HAP-1 (cell line): Measurements from ENCODE around the gene LCE5A.
A peak's percentile ranks its signal among the peaks of the same experiment; 100 is the strongest.
"Not testable (repeated sequence)": the region's sequence is repeated elsewhere in the genome, so short reads cannot be mapped to it uniquely, and the experiment has no call there.

ENCODE experiments used
- DNase-seq, 2 experiments: peaks; one replicate each; pipeline ENCODE4 v3.0.0-alpha.2; 2016 to 2020; ENCODE audit warnings: low spot score in 2 of 2
- H3K27me3 ChIP-seq: fragments of 250-450 bp; sonication (Bioruptor Pico); 2 replicates; pipeline ENCODE4 v1.5.1; 2020; ENCODE audit warnings: low read depth, mild to moderate bottlenecking, moderate library complexity
- H3K36me3 ChIP-seq: fragments of 250-450 bp; sonication (Bioruptor Pico); replicated peaks from 2 replicates; pipeline ENCODE4 v1.5.1; 2020; ENCODE audit warnings: mild to moderate bottlenecking
- H3K4me1 ChIP-seq: fragments of 250-450 bp; sonication (Bioruptor Pico); 2 replicates; pipeline ENCODE4 v1.5.1; 2020; ENCODE audit warnings: mild to moderate bottlenecking
- H3K4me3 ChIP-seq: fragments of 250-450 bp; sonication (Bioruptor Pico); 2 replicates; pipeline ENCODE4 v1.5.1; 2020; ENCODE audit warnings: mild to moderate bottlenecking, moderate library complexity
- H3K9me3 ChIP-seq: fragments of 250-450 bp; sonication (Bioruptor Pico); 2 replicates; pipeline ENCODE4 v1.5.1; 2020; ENCODE audit warnings: mild to moderate bottlenecking, moderate library complexity
- in situ Hi-C: fragments of 300-500 bp; cut with MboI; formaldehyde crosslinking; loops from 3 replicates; pipeline ENCODE4 v1.14.3; 2020; ENCODE audit warnings: low sequenced_read_pairs, inconsistent platforms, mixed read lengths

Gene LCE5A, protein sequence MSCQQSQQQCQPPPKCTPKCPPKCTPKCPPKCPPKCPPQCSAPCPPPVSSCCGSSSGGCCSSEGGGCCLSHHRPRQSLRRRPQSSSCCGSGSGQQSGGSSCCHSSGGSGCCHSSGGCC

DNA sequence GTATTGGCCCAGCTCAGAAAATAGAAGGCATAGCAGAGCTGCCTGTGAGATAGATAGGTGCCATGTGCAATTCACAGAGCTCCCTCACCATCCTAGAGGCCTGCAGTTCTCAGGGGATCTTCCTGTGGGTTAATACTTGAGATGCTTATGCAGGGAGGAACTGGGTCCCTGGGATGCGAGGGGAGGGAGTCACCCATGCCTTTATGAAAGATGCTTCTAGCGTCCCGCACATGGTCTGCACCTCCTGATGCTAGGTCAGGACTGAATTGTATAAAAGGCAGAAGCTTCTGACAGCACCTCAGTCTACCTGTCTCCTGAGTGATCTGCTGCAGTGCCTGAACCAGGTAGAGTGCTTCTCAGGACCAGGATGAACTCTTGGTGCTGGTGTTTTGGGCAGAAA lies at the start of gene LCE5A:
LCE5A (plus strand) TSS at position 301 of the 400 bp plus-strand sequence. CDS start 732 bp downstream, outside the sequence.
- in situ Hi-C loops = no loop called here
- H3K9me3 ChIP-seq = no peaks in the 10 kb centered on the region
- no peaks in the 10 kb centered on the region for H3K36me3 ChIP-seq
- H3K4me3 ChIP-seq = no peak within 1 kb of the TSS
- no peak for DNase-seq
- H3K4me1 ChIP-seq = no peaks in the 10 kb centered on the region
- H3K27me3 ChIP-seq = peaks cover 4% of the 10 kb centered on the region; the same call in 1 of the 2 replicates

DNA sequence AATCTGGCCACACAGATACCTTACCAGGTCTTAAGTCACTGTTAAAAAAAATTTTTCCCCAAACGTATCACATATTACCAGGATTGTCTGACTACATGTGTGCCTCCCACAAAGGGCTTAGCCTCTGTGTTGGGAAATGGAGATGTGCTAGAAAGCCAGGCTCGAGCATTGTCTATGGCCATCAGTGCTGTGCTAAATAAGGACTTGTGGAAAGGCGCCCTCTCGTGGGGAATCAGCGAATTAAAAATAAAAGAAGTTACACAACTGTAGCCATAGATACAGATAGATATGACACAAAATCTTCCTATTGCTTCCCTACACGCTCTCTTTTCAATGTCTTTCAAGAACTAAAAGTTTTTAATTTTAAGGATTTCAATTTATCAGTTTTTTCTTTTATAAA lies 49.1 kb upstream of the LCE5A start:
- H3K4me1 ChIP-seq = no peaks in the 10 kb centered on the region
- in situ Hi-C loops = no loop called here
- no peaks in the 10 kb centered on the region for H3K36me3 ChIP-seq
- H3K4me3 ChIP-seq = no peak overlapping the region
- no peaks in the 10 kb centered on the region for H3K27me3 ChIP-seq
- peak; percentile 39 to 79 for DNase-seq
- no peaks in the 10 kb centered on the region for H3K9me3 ChIP-seq

DNA sequence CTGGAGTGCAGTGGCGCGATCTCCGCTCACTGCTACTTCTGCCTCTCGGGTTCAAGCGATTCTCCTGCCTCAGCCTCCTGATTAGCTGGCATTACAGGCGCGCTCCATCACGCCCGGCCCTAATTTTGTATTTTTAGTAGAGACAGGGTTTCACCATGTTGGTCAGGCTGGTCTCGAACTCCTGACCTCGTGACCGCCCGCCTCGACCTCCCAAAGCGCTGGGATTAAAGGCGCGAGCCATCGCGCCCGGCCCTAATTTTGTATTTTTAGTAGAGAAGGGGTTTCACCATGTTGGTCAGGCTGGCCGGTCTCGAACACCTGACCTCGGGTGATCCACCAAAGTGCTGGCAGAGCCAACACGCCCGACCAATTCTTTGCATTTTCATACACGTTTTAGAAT lies 48.0 kb upstream of the LCE5A start:
- Histone ChIP-seq H3K9me3 (no peaks in the 10 kb centered on the region), H3K4me1 (no peaks in the 10 kb centered on the region), H3K4me3 (no peak overlapping the region), H3K27me3 (no peaks in the 10 kb centered on the region), H3K36me3 (no peaks in the 10 kb centered on the region)
- DNase-seq = no peak
- in situ Hi-C loops = no loop called here

DNA sequence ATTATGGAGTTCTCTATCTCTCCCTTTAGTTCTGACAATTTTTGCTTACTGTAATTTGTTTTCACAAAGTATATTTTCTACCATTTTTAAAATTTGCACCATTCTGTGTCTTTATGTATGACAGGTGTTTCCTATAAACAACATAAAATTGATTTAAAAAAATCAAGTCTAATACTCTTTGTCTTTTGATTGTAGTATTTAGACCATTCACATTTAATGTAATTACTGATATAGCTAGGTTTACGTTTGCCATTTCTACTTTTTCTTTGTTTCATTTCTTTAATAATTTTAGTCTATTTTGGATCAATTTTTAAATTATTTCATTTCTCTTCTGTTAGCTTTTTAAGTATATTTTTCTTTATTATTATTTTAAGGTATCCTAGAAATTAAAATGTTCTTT lies 44.4 kb upstream of the LCE5A start:
- in situ Hi-C loops = no loop called here

DNA sequence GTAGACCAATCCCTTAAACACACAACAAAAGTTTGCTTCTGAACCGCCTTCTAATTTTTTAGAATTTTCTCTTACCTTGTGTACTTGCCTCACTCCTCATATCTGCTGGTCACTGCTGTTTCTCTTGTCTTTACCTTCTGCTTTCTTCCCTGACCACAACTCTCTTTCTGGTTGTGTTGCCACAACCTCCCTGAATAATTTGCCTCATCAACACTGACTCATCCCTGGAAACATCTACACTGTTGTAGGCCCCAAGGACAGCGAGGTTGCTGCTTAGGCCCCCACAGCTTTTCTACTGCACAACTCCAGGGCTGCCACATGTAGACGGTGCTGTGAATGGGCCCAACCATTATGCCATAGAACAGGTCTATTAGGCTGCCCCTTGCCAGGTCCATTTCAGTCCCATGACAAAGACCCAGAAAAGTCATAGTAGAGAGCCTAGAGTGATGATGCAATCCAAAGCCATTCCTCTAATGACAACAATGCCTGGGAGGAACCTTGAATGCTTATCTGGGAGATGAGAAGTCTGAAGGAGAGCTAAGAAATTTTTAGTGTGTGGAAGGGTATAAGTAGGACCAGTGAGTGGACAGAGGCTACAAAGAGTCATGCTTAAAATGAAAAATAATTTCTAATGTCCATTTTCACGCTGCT lies 36.6 kb upstream of the LCE5A start:
- no peaks in the 10 kb centered on the region for H3K4me1 ChIP-seq
- DNase-seq = no peak
- in situ Hi-C loops = no loop called here
- H3K27me3 ChIP-seq = no peaks in the 10 kb centered on the region
- peaks cover 4% of the 10 kb centered on the region; the same call in 1 of the 2 replicates for H3K9me3 ChIP-seq
- no peak overlapping the region for H3K4me3 ChIP-seq
- no peaks in the 10 kb centered on the region for H3K36me3 ChIP-seq

More for the DNA sequence above, 44.4 kb upstream of the LCE5A start:
- no peak overlapping the region for H3K4me3 ChIP-seq
- no peaks in the 10 kb centered on the region for H3K36me3 ChIP-seq
- H3K9me3 ChIP-seq = no peaks in the 10 kb centered on the region
- H3K27me3 ChIP-seq = no peaks in the 10 kb centered on the region
- DNase-seq = no peak
- no peaks in the 10 kb centered on the region for H3K4me1 ChIP-seq

DNA sequence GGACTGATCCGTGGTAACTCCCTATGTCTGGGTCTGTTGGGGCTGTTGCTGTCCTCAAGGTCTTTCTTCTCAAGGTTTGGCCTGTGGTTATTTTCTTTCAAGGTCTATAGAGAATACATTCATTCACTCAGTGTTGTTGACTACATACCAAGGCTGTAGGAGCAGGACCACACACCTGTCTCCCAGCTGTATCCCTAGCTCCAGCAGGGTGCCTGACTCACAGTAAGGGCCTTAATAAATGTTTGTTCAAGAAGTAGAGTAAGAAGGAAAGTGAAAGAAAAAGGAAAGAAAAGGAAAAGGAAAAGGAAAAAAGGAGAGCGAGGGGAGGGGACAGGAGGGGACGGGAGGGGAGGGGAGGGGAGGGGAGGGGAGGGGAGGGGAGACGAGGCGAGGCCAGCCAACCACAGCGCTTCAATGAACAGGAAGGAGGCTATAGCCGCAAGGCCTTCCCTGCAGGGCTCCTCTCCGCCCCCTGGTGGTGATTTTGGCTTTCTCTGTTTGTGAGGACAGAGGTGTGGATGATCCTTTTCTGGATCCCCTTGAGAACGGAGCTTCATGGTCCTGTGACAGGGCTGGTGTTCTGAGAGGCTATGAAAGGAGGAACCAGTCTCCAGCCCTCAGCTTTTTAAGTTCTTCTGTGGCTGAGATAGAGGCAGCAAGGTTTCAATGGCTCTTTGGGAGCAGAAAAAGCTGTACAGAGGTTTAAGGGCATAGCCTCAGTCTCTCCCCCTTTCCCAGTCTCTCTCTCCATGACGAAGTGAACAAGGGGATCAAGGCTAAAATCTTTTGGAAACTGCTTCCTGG lies 30.6 kb upstream of the LCE5A start:
- peaks cover 4% of the 10 kb centered on the region; the same call in 1 of the 2 replicates for H3K9me3 ChIP-seq
- no peaks in the 10 kb centered on the region for H3K4me1 ChIP-seq
- peak; percentile 50 to 87 for DNase-seq
- in situ Hi-C loops = no loop called here
- H3K4me3 ChIP-seq = no peak overlapping the region
- no peaks in the 10 kb centered on the region for H3K36me3 ChIP-seq
- no peaks in the 10 kb centered on the region for H3K27me3 ChIP-seq

DNA sequence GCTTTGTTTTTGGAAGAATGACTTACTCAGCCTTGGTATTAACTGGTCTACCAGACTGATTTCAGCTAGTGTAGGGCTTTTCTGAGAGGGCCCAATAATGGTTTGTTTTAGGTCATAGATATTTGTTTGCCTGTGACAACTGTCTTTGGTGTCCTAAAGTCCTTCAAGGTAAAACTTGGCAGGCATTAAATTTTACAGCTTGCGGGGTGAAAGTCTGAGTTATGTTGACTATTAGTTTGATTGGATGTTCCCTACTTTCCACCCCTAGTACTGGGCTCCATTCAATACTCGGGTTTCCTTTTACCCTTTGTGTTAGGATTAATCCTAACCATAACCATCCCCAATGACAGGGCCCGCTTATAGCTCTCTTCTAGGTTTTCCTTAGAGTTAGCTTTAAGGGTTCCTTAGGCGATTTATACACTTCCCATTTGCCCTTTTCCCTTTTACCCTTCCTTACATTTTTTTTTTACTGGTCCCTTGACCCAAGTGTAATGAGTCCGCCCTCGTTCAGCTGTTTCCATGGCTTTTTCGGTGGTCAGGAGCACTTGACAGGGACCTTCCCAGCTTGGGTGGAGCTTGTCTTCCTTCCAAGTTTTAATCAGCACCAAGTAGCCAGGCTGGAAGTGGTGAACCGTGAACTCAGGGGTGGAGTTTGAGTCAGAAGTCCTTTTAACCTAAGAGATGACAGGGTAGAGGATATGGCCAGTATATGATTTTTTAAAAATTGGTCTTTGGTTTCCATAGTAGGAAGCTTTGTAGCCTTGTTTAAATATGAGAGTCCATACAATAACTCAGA lies 28.5 kb upstream of the LCE5A start:
- Histone ChIP-seq H3K27me3 (no peaks in the 10 kb centered on the region), H3K4me1 (no peaks in the 10 kb centered on the region), H3K36me3 (no peaks in the 10 kb centered on the region), H3K4me3 (no peak overlapping the region), H3K9me3 (no peaks in the 10 kb centered on the region)
- in situ Hi-C loops = no loop called here
- no peak for DNase-seq

DNA sequence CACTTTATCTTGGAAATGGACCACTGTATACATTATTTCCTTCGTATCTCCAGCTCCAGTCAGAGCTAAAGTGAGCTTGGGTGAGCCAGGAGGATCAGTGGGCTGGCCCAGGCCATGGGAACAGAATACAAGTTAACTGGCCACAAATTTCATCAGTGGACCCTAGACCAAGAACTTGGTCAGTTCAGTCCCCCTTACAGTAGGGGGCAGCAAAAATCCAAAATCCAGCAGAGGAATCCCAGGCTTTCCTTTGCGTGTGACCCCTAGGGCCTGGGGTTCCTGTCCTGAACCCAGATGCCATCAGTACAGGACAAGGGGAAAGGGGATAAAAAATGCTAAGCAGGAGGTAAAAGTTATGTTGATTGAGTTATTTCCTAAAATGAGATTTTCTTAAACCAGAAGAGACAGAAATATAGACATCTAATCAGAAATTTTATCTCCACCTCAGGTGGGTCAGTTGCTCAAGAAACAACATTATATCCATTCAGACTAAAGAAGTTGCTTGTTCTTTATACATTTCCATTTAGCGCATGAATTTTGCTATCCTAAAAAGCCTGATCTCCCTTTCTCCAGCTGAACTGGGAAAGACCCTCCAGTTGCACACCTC lies 24.1 kb upstream of the LCE5A start:
- Histone ChIP-seq H3K4me1 (no peaks in the 10 kb centered on the region), H3K9me3 (no peaks in the 10 kb centered on the region), H3K4me3 (no peak overlapping the region), H3K36me3 (no peaks in the 10 kb centered on the region), H3K27me3 (no peaks in the 10 kb centered on the region)
- peak in 1 of 2 experiments; percentile 13 for DNase-seq
- in situ Hi-C loops = no loop called here

DNA sequence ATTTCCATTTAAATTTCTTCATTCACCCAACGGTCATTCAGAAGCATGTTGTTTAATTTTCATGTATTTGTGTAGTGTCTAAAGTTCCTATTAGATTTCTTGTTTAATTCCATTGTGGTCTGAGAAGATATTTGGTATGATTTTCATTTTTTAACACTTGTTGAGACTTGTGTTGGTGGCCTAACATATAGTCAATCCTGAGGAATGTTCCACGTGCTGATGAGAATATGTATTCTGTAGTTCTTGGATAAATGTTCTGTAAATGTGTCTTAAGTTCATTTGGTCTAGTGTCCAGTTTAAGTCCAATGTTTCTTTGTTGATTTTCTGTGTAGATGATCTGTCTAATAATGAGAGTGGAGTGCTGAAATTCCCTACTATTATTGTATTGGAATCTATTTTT lies 22.7 kb upstream of the LCE5A start:
- in situ Hi-C loops = no loop called here
- Histone ChIP-seq H3K9me3 (no peaks in the 10 kb centered on the region), H3K27me3 (no peaks in the 10 kb centered on the region), H3K36me3 (no peaks in the 10 kb centered on the region), H3K4me1 (no peaks in the 10 kb centered on the region), H3K4me3 (no peak overlapping the region)
- no peak for DNase-seq

DNA sequence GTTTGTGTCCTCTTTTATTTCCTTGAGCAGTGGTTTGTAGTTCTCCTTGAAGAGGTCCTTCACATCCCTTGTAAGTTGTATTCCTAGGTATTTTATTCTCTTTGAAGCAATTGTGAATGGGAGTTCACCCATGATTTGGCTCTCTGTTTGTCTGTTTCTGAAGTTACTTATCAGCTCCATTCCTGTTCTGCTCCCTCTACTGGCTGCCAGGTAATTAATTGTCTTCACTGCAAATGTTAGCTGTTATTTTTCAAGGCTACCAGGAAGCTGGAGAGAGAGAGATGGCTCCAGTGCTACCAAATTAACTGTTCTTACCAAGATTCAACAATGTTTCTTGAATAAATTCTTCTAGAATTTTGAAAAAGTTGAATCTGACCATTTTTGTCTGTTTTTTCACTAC lies 19.1 kb upstream of the LCE5A start:
- H3K4me1 ChIP-seq, H3K9me3 ChIP-seq, DNase-seq, in situ Hi-C loops, H3K36me3 ChIP-seq, H3K4me3 ChIP-seq, H3K27me3 ChIP-seq: not testable (repeated sequence)

DNA sequence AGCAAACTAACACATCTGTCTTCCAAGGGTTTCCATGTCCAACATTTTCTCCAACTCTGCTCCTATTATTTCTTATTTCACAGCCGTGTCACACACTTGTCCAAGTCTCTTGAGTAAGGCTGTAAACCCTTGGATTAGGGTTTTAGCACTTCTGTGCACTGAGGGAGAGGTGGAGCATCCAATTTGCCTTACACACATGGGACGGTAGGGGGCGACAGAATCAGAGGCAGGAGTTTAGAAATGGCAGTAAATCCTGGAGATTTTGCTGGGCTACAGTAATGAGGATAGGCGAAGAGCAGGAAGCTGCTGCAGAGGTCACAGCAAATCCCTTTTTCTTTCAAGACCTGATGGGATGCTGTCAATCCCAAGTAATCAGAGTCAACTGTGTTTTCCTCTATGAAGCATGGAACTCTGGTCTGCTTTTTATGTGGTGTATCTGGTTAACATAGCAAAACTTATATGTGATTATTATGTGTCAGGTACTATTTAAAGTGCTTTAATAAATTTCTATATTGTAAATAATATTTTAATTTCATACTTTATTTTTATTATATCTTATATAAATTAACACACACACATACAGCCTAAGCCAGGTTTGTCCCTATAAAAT lies 15.4 kb upstream of the LCE5A start:
- peak; percentile 3 to 78 for DNase-seq
- in situ Hi-C loops = no loop called here
- H3K27me3 ChIP-seq = no peaks in the 10 kb centered on the region

DNA sequence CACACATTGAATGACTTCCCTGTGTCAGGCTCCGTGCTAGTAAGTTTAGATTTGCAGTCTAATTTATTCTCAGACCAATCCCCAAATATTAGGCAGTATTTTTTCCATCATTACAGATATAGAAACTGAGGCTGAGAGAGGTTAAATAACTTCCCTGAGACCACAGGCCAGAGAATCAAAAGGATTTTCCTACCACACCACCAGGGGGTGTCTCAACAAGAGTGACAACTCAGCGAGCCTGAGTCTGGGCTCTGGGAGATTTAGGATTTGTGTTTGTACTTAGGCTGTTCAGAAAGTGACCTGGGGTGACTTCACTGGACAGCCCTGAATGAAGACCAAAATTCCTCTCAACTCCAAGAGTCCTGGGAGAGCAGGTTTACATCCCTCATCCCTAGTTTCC lies 13.3 kb upstream of the LCE5A start:
- in situ Hi-C loops = no loop called here
- no peaks in the 10 kb centered on the region for H3K36me3 ChIP-seq
- H3K9me3 ChIP-seq = no peaks in the 10 kb centered on the region
- H3K27me3 ChIP-seq = no peaks in the 10 kb centered on the region
- H3K4me1 ChIP-seq = no peaks in the 10 kb centered on the region
- H3K4me3 ChIP-seq = no peak overlapping the region
- DNase-seq = no peak

More for the DNA sequence above, 15.4 kb upstream of the LCE5A start:
- no peaks in the 10 kb centered on the region for H3K36me3 ChIP-seq
- no peaks in the 10 kb centered on the region for H3K4me1 ChIP-seq
- H3K4me3 ChIP-seq = no peak overlapping the region
- no peaks in the 10 kb centered on the region for H3K9me3 ChIP-seq

DNA sequence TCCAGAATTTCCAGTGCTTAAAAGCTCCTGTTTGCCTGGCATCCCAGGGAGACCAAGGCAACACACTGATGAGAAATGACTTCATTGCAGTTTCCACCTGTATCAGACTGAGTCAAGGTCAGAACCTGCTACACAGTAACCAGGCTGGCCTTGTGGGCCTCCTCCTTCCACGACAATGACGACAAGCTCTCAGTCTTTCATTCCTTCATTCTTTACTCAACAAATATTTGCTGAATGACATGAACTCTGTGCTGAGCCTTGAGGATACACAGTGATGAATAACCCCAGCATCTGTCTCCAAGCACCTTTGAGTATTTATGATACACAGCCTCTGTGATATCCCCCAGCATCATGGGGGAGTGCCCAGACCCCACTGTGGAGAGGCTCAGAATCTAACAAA lies 8.9 kb upstream of the LCE5A start:
- DNase-seq = no peak
- H3K36me3 ChIP-seq = no peaks in the 10 kb centered on the region
- H3K27me3 ChIP-seq = no peaks in the 10 kb centered on the region
- in situ Hi-C loops = no loop called here
- no peaks in the 10 kb centered on the region for H3K9me3 ChIP-seq
- H3K4me1 ChIP-seq = no peaks in the 10 kb centered on the region
- H3K4me3 ChIP-seq = no peak overlapping the region
